Right cardiac atrium (tissue), 5 donors: ENCODE data around the gene TUBB. TPM values are rescaled to one million over a fixed set of nuclear protein-coding genes. Genes with fewer than 3 reads are reported as not detected.

Experiments
- ATAC-seq, 2 donors: fragments of 200-7000 bp; cut with Tn5 transposase; one replicate each; pipeline versions ENCODE4 v1.8.0 to v1.9.1; 2020; ENCODE audit warnings: moderate library complexity in 2 of 2, mild to moderate bottlenecking in 1 of 2
- DNase-seq, 3 donors: peaks; one replicate each; pipeline ENCODE4 v3.0.0-alpha.2; 2020
- H3K27ac ChIP-seq: one replicate; pipeline ENCODE4 v1.5.1; 2013; ENCODE audit warnings: mild to moderate bottlenecking, low read length, control low read depth, moderate library complexity
- H3K27me3 ChIP-seq: one replicate; pipeline ENCODE4 v1.6.1; 2013; ENCODE audit not compliant: control insufficient read depth, insufficient read depth
- H3K4me1 ChIP-seq: one replicate; pipeline ENCODE4 v1.6.1; 2013; ENCODE audit warnings: low read length; ENCODE audit not compliant: control insufficient read depth, insufficient read depth
- H3K4me3 ChIP-seq: one replicate; pipeline ENCODE4 v1.5.1; 2013; ENCODE audit warnings: low read length, control low read depth
- H3K9me3 ChIP-seq: one replicate; pipeline ENCODE4 v1.6.1; 2013; ENCODE audit warnings: low read length; ENCODE audit not compliant: control insufficient read depth
- WGBS: extraction: QIAGEN DNeasy Blood & Tissue Kit; methylation state at CpG from one replicate; pipeline ENCODE4 v1.1.7; 2013; 5-methylcytosine and 5-hydroxymethylcytosine counted together
- intact Hi-C, 4 donors: fragments of 100-400 bp; cut with DNase I; formaldehyde crosslinking; loops; one replicate each; pipeline versions ENCODE4 v1.11.0 to v1.14.0; 2022 to 2023
- polyA plus RNA-seq: library from polyadenylated mRNA; stranded (reverse); fragments of 200-250 nt; gene quantifications from one replicate; pipeline ENCODE4 v1.2.3, GENCODE V29; 2013
- total RNA-seq, 4 donors: library from RNA; stranded (reverse); fragmentation: NEBNext Ultra II Directional; extraction: Animal tissue kit (Norgen Biotek cat#: 25700); gene quantifications; one replicate each; pipeline ENCODE4 v1.2.1, GENCODE V29; 2021
- donor health status: healthy with polysubstance abuse.
- donor health status: DM: no; HTN: yes; CAD: no.
- donor health status: DM: no; HTN: no; CAD: no.
- donor health status: DM: no; HTN: yes; CAD: no; lungs with severe emphysema.
- donor health status: DM: yes; HTN: yes; CAD: no.

The TUBB gene
- total and polyA plus RNA-seq, 5 donors = 130 to 250 (median 171) TPM

DNA sequence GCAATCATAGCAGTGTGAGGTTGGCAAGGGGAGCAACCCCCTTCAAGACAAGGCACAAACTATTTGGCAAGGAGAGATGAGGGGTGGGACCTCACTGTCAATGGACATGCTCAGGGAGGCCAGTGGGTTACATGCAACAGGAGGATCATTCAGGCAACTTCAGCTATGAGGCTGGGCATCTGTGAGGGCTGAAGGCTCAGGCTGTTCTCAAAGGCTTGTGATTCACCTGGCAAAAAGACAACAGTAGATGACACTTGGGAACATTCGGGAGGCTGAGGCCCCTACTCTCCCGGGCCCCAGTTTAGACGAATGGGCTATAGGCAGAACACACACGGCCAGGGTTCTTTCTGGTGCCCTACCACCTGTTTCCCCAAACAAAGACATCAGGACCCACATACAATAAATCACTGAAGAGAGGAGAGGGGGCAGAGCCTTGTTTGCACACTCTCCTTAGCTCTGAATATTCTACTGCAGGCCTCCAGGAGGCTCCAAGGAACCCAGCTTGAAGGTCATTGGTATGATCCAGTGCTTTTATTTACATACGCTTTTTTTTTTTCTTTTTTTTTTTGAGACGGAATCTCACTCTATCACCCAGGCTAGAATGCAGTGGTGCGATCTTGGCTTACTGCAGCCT lies 7.9 kb downstream of the TUBB start:
- DNase-seq = no peak
- Histone ChIP-seq H3K27me3 (no peaks in the 10 kb centered on the region), H3K27ac (peak overlapping the region; percentile 30), H3K4me3 (no peak overlapping the region), H3K9me3 (no peaks in the 10 kb centered on the region), H3K4me1 (no peaks in the 10 kb centered on the region)
- ATAC-seq = no peak
- 49% methylated on average over 7 of the region's 7 CpGs for WGBS
- intact Hi-C loops = no loop called here

DNA sequence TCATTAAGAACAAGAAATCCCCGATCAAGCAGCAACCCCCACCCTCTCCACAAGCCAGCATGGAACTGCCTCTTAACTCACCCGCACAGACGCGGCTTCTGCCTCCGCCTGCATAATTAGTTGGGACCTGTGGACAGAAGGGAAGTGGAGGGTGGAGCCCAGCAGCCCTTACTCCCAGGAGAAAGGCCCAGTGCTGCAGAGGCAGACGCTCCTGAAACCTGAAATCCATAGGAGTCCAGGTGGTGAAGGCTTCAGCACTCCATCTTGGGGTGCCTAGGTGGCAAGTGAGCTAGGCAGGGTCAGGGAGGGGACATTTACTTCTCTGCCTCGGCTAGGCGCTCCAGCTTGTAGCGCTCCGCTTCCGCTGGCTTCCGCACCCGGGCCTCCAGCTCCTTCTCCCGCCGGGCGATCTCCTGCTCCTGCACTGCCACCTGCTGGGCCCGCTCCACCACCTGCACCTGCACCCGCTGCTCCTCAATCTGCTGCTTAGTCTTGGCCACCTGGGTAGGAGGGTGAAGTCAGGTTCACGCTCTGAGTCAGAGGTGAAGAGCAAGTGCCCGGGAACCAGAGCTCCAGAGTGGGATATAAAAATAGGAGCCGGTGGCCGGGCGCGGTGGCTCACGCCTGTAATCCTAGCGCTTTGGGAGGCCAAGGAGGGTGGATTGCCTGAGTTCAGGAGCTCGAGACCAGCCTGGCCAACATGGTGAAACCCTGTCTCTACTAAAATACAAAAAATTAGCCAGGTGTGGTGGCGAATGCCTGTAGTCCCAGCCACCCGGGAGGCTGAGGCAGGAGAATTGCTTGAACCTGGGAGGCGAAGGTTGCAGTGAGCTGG lies 10.7 kb downstream of the TUBB start:
- no peak overlapping the region for H3K27ac ChIP-seq
- no peaks in the 10 kb centered on the region for H3K9me3 ChIP-seq
- DNase-seq (peak; percentile 67 to 89 (median 87)), ATAC-seq (peak; percentile 71 to 72)
- no peaks in the 10 kb centered on the region for H3K4me1 ChIP-seq
- WGBS = 47% methylated on average over 30 of the region's 30 CpGs
- H3K27me3 ChIP-seq = no peaks in the 10 kb centered on the region
- intact Hi-C loops = no loop called here
- no peak overlapping the region for H3K4me3 ChIP-seq

DNA sequence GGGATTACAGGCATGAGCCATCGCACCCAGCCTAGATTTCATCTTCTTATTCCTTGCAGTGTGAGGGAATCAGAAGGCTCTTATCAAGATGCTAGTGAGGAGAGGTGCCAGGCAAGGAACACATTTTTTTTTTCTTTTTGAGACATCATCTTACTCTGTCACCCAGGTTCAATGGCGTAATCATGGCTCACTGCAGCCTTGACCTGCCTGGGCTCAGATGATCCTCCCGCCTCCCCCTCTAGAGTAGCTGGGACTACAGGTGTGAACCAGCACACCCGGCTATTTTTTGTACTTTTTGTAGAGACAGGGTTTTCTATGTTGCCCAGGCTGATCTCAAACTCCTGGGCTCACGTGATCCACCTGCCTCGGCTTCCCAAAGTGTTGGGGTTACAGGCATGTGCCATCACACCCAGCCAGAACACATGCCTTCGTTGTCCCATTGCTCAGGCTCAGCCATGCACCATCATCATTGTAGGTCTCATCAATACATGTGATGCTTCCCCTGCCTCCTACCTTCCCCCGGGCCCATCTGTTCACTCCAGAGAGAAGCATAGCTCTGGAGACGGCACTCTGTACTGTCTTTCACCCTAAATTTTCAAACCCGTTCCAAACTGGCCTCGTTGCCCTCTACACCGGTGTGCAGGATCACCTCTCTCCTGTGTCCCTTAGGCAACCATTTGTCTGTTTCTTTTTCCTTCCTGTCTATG lies 12.2 kb downstream of the TUBB start:
- no peaks in the 10 kb centered on the region for H3K9me3 ChIP-seq
- H3K27me3 ChIP-seq = no peaks in the 10 kb centered on the region
- H3K27ac ChIP-seq = no peak overlapping the region
- no peak overlapping the region for H3K4me3 ChIP-seq
- H3K4me1 ChIP-seq = no peaks in the 10 kb centered on the region
- ATAC-seq (no peak), DNase-seq (peak in 1 of 3 donors; percentile 17)
- intact Hi-C loops = no loop called here
- WGBS = 88% methylated on average over 12 of the region's 12 CpGs

DNA sequence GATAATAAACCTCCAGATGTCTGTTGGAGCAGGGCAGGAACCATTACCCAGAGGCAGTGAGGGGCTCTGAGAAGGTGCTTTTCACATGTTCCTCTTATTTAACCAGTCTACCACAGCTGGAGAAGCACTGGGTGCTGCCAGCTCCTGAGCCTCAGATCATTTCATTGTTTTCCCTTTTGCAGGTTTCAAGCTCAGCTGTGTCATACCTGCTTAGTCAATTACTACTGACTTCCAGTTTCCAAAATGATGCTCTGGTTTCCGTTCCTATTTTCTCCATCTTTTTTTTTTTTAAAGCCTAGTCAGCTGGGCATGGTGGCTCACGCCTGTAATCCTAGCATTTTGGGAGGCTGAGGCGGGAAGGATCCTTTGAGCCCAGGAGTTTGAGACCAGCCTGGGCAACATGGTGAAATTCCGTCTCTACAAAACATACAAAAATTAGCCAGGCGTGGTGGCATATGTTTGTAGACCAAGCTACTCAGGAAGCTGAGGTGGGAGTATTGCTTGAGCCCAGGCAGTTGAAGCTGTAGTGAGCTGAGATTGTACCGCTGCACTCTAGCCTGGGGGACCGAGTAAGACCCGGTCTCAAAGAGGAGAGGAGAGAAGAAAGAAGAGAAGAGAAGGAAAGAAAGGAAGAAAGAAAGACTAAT lies 15.6 kb downstream of the TUBB start:
- 85% methylated on average over 8 of the region's 8 CpGs for WGBS
- H3K4me1 ChIP-seq = no peaks in the 10 kb centered on the region
- H3K9me3 ChIP-seq = no peaks in the 10 kb centered on the region
- intact Hi-C loops = no loop called here
- no peak for ATAC-seq
- H3K27ac ChIP-seq = no peak overlapping the region
- no peak overlapping the region for H3K4me3 ChIP-seq
- no peaks in the 10 kb centered on the region for H3K27me3 ChIP-seq
- DNase-seq = no peak

DNA sequence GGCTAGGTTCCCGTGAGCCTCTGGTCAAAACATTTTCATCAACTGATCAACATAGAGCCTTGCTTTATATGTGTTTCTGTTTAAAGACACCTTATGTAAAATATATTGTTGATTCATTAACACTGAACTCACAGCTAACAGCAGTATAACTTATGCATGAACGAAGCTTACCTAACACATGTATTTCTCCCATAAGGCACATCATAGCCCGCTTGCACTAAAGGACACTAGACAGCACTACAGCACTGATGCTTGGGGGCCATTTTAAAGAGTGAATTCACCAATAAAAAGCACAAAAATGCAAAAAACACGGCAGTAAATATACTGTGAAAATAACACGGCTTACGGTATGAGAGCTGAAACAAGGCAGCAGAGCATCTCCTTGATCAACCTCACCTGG lies 18.4 kb downstream of the TUBB start:
- DNase-seq (no peak), ATAC-seq (no peak)
- H3K4me1 ChIP-seq = no peaks in the 10 kb centered on the region
- H3K4me3 ChIP-seq = no peak overlapping the region
- no peaks in the 10 kb centered on the region for H3K9me3 ChIP-seq
- intact Hi-C loops = no loop called here
- no peak overlapping the region for H3K27ac ChIP-seq
- WGBS = 82% methylated on average over 6 of the region's 6 CpGs
- H3K27me3 ChIP-seq = no peaks in the 10 kb centered on the region

DNA sequence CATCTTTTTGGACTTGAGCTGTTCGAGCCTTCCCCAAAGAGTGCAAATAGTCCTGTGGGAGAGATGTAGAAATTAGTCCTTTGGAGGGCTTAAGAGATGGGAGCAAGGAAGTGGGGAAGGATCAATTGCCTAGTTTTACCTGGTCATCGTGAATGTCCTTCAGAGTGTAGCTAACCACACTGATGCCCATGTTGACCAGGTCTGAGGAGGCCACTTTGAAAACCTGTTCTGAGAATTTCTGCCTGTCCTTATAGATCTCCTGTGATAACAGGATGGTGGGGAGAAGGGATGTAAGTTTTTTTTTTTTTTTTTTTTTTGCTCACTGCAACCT lies 20.4 kb downstream of the TUBB start:
- H3K27me3 ChIP-seq = no peaks in the 10 kb centered on the region
- no peak for DNase-seq
- peaks cover 2% of the 10 kb centered on the region for H3K4me1 ChIP-seq
- WGBS = 88% methylated on average over 2 of the region's 2 CpGs
- H3K9me3 ChIP-seq = no peaks in the 10 kb centered on the region
- intact Hi-C loops = loop anchor here (5.0 to 10.0 kb wide), 6 partner anchors 42 to 174 kb away; partner anchors contain the start of genes DDR1 (in 3 of the 4) and VARS2 (in 1 of the 4)
- ATAC-seq = no peak
- H3K27ac ChIP-seq = no peak overlapping the region
- no peak overlapping the region for H3K4me3 ChIP-seq

DNA sequence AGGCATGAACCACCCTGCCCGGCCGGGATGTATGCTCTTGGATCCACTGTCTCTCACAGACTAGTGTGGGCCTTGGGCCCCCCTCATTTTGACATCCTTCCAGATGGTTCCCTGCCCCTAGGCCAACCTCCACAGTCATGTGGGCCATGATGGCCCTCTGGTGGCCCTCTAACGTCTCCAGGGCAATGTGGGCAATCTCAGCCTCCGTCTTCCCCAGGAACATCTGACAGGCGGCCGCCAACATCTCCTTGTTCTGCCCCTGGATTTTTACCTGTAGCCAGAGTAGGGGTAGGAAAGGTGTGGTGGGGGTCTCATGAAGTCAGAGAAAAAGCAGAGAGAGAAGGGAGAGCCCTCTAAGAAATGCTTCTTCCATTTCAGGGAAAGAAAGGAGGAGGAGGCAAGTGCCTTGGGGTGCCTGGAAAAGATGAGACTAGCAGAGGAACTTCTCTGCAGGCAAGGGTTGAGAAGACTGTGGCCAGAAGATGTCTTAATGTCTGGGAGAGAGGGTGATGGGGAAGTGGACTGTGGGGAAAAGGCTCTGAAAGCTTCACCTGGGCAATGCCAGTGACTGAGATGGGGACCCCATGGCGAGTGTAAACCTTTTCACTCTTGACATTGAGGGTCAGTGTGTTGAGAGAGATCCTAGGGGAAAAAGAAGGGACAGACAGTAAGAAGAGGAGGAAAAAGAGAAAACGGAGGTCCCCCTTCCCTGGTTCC lies 21.1 kb downstream of the TUBB start:
- no peaks in the 10 kb centered on the region for H3K9me3 ChIP-seq
- H3K27ac ChIP-seq = peak overlapping the region; percentile 96
- peaks cover 2% of the 10 kb centered on the region for H3K4me1 ChIP-seq
- H3K4me3 ChIP-seq = peak overlapping the region; percentile 89
- 64% methylated on average over 8 of the region's 8 CpGs for WGBS
- peak in 1 of 3 donors; percentile 47 for DNase-seq
- intact Hi-C loops = loop anchor here (5.0 to 10.0 kb wide), 6 partner anchors 41 to 174 kb away; partner anchors contain the start of genes DDR1 (in 3 of the 4) and VARS2 (in 1 of the 4)
- no peaks in the 10 kb centered on the region for H3K27me3 ChIP-seq
- ATAC-seq = no peak

DNA sequence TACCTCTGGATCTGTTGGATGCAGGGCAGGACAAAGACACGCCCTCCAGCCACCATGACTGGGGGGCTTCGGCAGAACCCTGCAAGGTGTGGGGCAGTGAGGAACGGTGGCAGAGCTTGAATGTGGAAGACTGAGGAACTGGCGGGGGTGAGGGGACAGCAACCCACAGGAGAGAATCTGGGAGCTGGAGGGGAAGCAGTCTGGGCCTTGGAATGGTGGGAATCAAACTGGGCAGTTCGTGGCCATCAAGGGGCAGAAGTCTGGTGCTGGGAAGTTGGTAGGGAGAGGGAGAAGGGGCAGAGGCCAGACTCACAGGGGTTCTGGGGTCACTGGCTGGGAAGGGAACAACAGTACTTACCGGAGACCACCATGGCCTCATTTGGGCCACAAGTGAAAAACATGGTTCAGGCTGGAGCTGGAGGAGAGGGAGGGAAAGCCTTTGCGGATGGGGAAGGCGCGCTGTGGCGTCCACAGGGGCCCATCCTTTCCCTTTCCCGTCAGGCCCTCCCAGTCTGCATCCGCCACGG lies 21.7 kb downstream of the TUBB start:
- Histone ChIP-seq H3K4me1 (peaks cover 2% of the 10 kb centered on the region), H3K4me3 (peak overlapping the region; percentile 89), H3K9me3 (no peaks in the 10 kb centered on the region), H3K27ac (peak overlapping the region; percentile 96), H3K27me3 (no peaks in the 10 kb centered on the region)
- peak; percentile 49 to 67 for ATAC-seq
- 7% methylated on average over 13 of the region's 13 CpGs for WGBS
- intact Hi-C loops = loop anchor here (5.0 to 10.0 kb wide), 6 partner anchors 40 to 173 kb away; partner anchors contain the start of genes DDR1 (in 3 of the 4) and VARS2 (in 1 of the 4)
- DNase-seq = peak in 1 of 3 donors; percentile 62

DNA sequence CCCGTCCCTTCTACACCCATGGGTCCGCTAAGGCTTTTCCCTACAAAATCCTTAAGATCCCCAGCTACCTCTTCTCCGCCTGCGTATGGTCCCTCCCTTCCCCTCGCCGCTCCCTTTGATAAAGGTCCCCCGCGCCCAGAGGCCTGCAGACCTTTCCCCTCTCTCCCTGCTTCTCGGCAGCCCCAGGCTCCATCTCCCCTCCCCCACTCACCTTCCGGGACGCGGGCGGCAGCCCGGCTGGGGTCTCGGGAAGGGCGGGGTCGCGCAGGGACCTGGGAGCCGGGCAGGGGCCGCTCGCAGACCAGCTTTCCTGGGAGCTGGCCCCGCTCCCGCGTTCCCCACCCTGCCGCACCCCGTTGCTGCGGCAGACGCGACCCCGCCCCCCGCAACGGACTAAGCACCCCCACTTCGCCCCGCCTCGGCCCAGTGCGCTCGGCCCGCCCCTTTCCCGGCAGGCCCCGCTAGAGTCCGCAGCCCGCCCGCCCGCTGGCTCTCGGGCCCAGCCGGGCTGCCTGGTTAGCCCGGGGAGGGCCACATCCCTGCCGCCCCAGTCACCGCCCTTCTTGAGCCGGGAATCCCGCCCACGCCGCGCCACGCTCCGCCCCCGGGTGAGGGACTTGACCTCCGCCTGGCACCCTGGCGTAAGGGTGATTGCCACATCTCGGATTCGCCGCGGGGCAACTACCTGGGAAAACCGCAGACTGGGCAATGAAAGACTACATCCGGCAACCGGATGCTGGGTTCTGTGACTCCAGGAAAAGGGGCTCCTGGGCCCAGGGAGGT lies 22.4 kb downstream of the TUBB start, which contains the start of gene FLOT1:
TSS of gene FLOT1 (minus strand) at position 372 of the 783 bp plus-strand sequence. CDS start 498 bp downstream, outside the sequence.
- intact Hi-C loops = loop anchor here (5.0 to 10.0 kb wide), 6 partner anchors 40 to 172 kb away; partner anchors contain the start of genes DDR1 (in 3 of the 4) and VARS2 (in 1 of the 4)
- Histone ChIP-seq H3K27ac (peak within 1 kb of the TSS; percentile 96), H3K4me3 (peak within 1 kb of the TSS; percentile 89), H3K27me3 (no peaks in the 10 kb centered on the region), H3K4me1 (peaks cover 2% of the 10 kb centered on the region), H3K9me3 (no peaks in the 10 kb centered on the region)
- WGBS = under 1% methylated on average over 66 of the region's 66 CpGs
- peak; percentile 93 to 94 for ATAC-seq
- peak; percentile 98 to 99 (median 99) for DNase-seq
